A673 (cell line): Measurements from ENCODE around the gene MAL. TPM values are rescaled to one million over a fixed set of nuclear protein-coding genes. Genes with fewer than 3 reads are reported as not detected.

ENCODE experiments used
- BruUV-seq: library from RNA; stranded (reverse); fragments of 400-500 nt; replicated peaks from 2 replicates; lab custom pipeline; 2021; lab: Mats Ljungman, UMichigan
- CTCF ChIA-PET: fragments of 300-600 bp; sonication (Branson Sonifier 250); formaldehyde crosslinking; loops from one replicate; lab custom pipeline; 2022; ENCODE audit warnings: antibody characterized with exemption; lab: Charles Lee
- POLR2A ChIA-PET: fragments of 300-600 bp; sonication (Branson Sonifier 250); formaldehyde crosslinking; loops from one replicate; lab custom pipeline; 2022; ENCODE audit warnings: antibody characterized with exemption; ENCODE audit not compliant: low non-redundant PET; lab: Charles Lee
- DNase-seq: peaks from one replicate; pipeline ENCODE4 v3.0.0-alpha.2; 2015; ENCODE audit warnings: low spot score
- H3K27ac ChIP-seq: fragments of 200-600 bp; sonication (generic); 2 replicates; pipeline ENCODE4 v1.5.1; 2016; ENCODE audit warnings: mixed run types, low read depth, mild to moderate bottlenecking, mixed read lengths, antibody characterized with exemption, low read length; ENCODE audit not compliant: poor library complexity, severe bottlenecking
- H3K27me3 ChIP-seq: fragments of 200-600 bp; sonication (generic); replicated peaks from 2 replicates; pipeline ENCODE4 v1.6.1; 2017; ENCODE audit warnings: mixed run types, low read depth, mild to moderate bottlenecking, mixed read lengths, antibody characterized with exemption, low read length; ENCODE audit not compliant: insufficient read depth, poor library complexity
- H3K36me3 ChIP-seq: fragments of 200-600 bp; sonication (generic); 2 replicates; pipeline ENCODE4 v1.6.1; 2016; ENCODE audit warnings: mixed run types, mild to moderate bottlenecking, mixed read lengths, antibody characterized with exemption, low read length; ENCODE audit not compliant: insufficient read depth, poor library complexity, severe bottlenecking
- H3K4me1 ChIP-seq: fragments of 200-600 bp; sonication (generic); 2 replicates; pipeline ENCODE4 v1.6.1; 2017; ENCODE audit warnings: mixed run types, mild to moderate bottlenecking, mixed read lengths, antibody characterized with exemption, low read length; ENCODE audit not compliant: insufficient read depth, poor library complexity, severe bottlenecking
- H3K4me3 ChIP-seq: fragments of 200-600 bp; sonication (generic); 2 replicates; pipeline ENCODE4 v1.5.1; 2016; ENCODE audit warnings: low read depth, mixed run types, mild to moderate bottlenecking, mixed read lengths, low read length; ENCODE audit not compliant: poor library complexity, severe bottlenecking
- H3K9me3 ChIP-seq: fragments of 200-600 bp; sonication (generic); 2 replicates; pipeline ENCODE4 v1.6.1; 2016; ENCODE audit warnings: mixed run types, low read depth, mild to moderate bottlenecking, mixed read lengths, antibody characterized with exemption, low read length; ENCODE audit not compliant: poor library complexity, severe bottlenecking
- EZH2 ChIP-seq: fragments of 200-600 bp; sonication (generic); IDR thresholded peaks from 2 replicates; pipeline ENCODE4 v1.6.1; 2017; ENCODE audit warnings: borderline replicate concordance, low read depth, mild to moderate bottlenecking, mixed read lengths, antibody characterized with exemption, low read length; ENCODE audit not compliant: poor library complexity, severe bottlenecking
- intact Hi-C: fragments of 100-400 bp; cut with micrococcal nuclease; formaldehyde crosslinking; loops from one replicate; pipeline ENCODE4 v1.10.0; 2022; ENCODE audit not compliant: unreplicated experiment
- total RNA-seq: library from RNA; stranded (reverse); gene quantifications from 2 replicates; pipeline ENCODE4 v1.2.3, GENCODE V29; 2021
- TF ChIP-seq, protein P1 (sequence below): fragments of 300-800, 200-600 bp; sonication (generic); conservative IDR thresholded peaks from 2 replicates; pipeline ENCODE4 v1.5.1; 2017; ENCODE audit warnings: low read depth, mild to moderate bottlenecking, antibody characterized with exemption, low read length, moderate library complexity, mixed read lengths

MAL gene
- total RNA-seq, 1 experiment from 2014 or later, result not detected

DNA sequence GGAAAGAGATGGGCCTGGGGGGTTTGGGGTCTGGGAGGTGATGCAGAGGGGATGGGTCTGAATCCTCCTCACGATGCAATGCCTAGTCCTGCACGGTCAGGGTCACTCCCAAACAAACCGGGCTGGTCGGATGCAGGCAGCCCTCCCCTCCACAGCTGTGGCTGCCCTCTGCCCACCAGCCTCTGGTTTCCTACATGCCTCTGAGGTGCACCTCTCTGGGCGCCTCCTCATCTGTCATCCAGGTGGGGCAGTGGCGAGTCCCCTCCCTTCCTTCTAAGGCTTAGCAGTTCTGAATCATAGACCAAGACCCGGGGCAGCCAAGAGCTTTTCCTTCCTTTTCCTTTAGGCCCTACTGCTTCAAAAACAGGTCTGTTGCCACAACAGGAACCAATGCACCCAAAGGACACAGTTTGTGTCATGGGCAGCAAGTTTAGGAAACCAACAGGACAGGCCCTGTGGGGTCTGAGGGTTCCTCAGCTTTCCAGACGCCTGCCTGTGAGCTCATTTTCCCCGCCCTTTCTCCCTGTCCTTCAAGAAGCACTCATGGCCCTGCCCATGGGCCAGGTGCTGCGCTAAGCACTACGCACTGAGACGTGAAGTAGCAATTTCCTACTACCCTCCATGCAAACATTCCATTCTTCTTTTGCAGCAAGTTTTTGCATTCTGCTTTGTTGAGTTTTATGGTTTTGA lies 6.5 kb upstream of the MAL start:
- Histone ChIP-seq H3K27ac (no peak overlapping the region), H3K9me3 (no peaks in the 10 kb centered on the region), H3K4me3 (no peak overlapping the region), H3K4me1 (no peaks in the 10 kb centered on the region), H3K27me3 (peaks cover 16% of the 10 kb centered on the region), H3K36me3 (no peaks in the 10 kb centered on the region)
- TF ChIP-seq, protein P1, sequence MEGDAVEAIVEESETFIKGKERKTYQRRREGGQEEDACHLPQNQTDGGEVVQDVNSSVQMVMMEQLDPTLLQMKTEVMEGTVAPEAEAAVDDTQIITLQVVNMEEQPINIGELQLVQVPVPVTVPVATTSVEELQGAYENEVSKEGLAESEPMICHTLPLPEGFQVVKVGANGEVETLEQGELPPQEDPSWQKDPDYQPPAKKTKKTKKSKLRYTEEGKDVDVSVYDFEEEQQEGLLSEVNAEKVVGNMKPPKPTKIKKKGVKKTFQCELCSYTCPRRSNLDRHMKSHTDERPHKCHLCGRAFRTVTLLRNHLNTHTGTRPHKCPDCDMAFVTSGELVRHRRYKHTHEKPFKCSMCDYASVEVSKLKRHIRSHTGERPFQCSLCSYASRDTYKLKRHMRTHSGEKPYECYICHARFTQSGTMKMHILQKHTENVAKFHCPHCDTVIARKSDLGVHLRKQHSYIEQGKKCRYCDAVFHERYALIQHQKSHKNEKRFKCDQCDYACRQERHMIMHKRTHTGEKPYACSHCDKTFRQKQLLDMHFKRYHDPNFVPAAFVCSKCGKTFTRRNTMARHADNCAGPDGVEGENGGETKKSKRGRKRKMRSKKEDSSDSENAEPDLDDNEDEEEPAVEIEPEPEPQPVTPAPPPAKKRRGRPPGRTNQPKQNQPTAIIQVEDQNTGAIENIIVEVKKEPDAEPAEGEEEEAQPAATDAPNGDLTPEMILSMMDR, result no peak
- TF ChIP-seq EZH2, result no peak
- CTCF ChIA-PET, result no interaction called here
- intact Hi-C loops, result no loop called here
- no TSS peak for BruUV-seq
- POLR2A ChIA-PET, result no interaction called here
- no peak for DNase-seq

DNA sequence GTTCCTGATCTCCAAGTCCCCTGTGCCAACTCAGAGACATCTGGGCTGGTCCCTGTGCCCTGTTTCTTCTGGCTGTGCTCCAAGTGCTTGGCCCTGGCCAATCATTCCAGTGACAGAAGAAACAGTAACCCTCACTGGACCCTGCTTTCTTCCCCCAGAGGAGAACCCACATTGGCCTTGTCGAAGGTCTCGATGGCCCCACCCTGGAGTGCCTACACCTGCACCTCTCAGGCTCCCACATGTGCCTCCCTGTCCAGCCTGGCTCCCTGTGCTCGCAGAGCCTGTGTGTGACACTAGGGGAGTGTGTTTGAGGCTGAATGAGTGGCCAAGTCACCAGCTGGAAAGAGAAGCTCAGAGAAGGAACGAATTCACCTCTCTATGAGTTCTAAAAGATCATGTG lies 5.9 kb upstream of the MAL start:
- peaks cover 22% of the 10 kb centered on the region for H3K27me3 ChIP-seq
- TF ChIP-seq EZH2, result no peak
- TF ChIP-seq, protein P1, result no peak
- ChIA-PET CTCF (no interaction called here), POLR2A (no interaction called here)
- intact Hi-C loops, result no loop called here
- DNase-seq, result no peak
- no peaks in the 10 kb centered on the region for H3K36me3 ChIP-seq
- no peak overlapping the region for H3K4me3 ChIP-seq
- no peaks in the 10 kb centered on the region for H3K9me3 ChIP-seq
- BruUV-seq, result no TSS peak
- no peak overlapping the region for H3K27ac ChIP-seq
- peaks cover 3% of the 10 kb centered on the region for H3K4me1 ChIP-seq

DNA sequence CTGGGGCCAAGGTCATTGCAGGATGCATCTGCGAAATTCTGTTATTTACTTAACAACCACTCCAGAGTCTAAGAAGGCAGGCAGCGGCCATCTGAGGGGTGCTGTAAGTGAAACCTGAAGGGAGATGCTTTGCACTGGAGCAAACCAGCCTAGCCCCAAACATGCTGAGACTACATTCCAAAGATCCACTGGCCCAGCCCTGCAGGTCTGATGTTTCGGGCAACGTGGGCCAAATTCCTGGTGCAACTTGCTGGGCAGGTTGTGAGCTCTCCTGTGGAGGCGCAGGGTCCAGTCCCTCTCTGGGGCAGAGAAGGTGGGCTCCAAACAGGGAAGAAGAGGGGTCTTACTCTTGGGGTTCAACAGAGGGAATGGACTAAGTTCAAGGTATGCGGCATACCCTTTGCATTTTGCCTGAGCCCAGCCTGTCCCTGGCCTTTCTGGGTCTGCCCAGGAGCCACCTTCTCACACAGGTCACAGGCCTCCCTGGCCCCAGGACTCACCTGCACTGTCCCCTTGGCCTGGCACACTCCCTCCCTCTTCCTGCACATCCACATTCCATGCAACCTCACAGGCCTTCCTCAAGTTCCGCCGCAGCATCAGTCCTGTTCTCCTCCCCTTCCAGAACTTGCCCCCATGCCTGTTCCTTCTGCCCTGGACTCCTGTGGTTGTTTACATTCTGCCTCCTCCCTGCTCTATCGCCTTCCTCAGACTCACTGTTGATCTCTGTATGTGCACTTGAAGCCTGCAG lies 5.1 kb upstream of the MAL start:
- ChIA-PET POLR2A (no interaction called here), CTCF (no interaction called here)
- peaks cover 30% of the 10 kb centered on the region for H3K27me3 ChIP-seq
- no peaks in the 10 kb centered on the region for H3K9me3 ChIP-seq
- no TSS peak for BruUV-seq
- no peak overlapping the region for H3K27ac ChIP-seq
- intact Hi-C loops, result loop anchor here (5.0 to 10.0 kb wide), 2 partner anchors 57 to 94 kb away; no protein-coding TSS in a partner anchor
- H3K4me1 ChIP-seq, result peaks cover 6% of the 10 kb centered on the region
- DNase-seq, result no peak
- H3K4me3 ChIP-seq, result no peak overlapping the region
- no peaks in the 10 kb centered on the region for H3K36me3 ChIP-seq
- TF ChIP-seq, protein P1, result no peak
- TF ChIP-seq EZH2, result no peak
